ENCODE measurements around the gene PKN1. TPM values are rescaled to one million over a fixed set of nuclear protein-coding genes. Genes with fewer than 3 reads are reported as not detected.

PKN1 gene
- total RNA-seq, 1 donor from 2014 or later, result 159 TPM

DNA sequence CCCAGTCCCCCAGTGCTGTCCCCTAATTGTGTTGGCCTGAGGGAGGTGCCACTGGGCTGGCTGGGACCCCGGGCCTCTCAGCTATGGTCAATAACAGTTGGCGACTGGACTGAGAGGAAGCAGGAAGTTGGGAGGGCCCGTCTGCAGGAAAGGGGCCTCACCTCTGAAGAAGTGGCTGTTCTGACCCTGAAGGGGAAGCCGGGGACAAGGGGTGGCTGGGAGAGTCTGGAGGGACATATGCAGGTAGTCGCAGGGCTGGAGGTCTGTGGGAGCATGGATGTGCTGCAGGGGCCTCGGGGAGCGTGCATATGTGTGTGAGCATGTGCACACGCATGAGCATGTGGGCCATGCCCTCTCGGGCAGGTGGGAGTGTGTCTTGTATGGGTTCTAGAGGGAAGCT is 5.9 kb downstream of the PKN1 start:
- no peak for TF ChIP-seq CTCF (IDR thresholded peaks at IDR 0.05)
- H3K27ac ChIP-seq, result no peak overlapping the region
- H3K27me3 ChIP-seq, result no peaks in the 10 kb centered on the region
- DNase-seq (no peak), ATAC-seq (no peak)
- peaks cover 49% of the 10 kb centered on the region for H3K4me1 ChIP-seq
- no peak overlapping the region for H3K4me3 ChIP-seq
- no peaks in the 10 kb centered on the region for H3K9me3 ChIP-seq
- H3K36me3 ChIP-seq, result peaks cover 31% of the 10 kb centered on the region
- intact Hi-C loops (cut with DNase I), result no loop called here

GRCh38 chr19:14440049-14440448 is 6.9 kb downstream of the PKN1 start:
- peaks cover 42% of the 10 kb centered on the region for H3K36me3 ChIP-seq
- ATAC-seq, result peak; percentile 91

GRCh38 chr19:14441041-14441938 is 8.2 kb downstream of the PKN1 start:
- H3K9me3 ChIP-seq, result no peaks in the 10 kb centered on the region
- no peak overlapping the region for H3K27ac ChIP-seq
- peaks cover 32% of the 10 kb centered on the region for H3K4me1 ChIP-seq
- H3K27me3 ChIP-seq, result no peaks in the 10 kb centered on the region
- peak overlapping the region; percentile 47 for H3K4me3 ChIP-seq
- peaks cover 54% of the 10 kb centered on the region for H3K36me3 ChIP-seq
- intact Hi-C loops (cut with DNase I), result no loop called here
- DNase-seq (no peak), ATAC-seq (no peak)
- no peak for TF ChIP-seq CTCF (IDR thresholded peaks at IDR 0.05)

More at GRCh38 chr19:14440049-14440448, 6.9 kb downstream of the PKN1 start:
- DNase-seq, result peak; percentile 91
- Histone ChIP-seq H3K9me3 (no peaks in the 10 kb centered on the region), H3K27me3 (no peaks in the 10 kb centered on the region), H3K4me3 (peak overlapping the region; percentile 47), H3K4me1 (peaks cover 39% of the 10 kb centered on the region), H3K27ac (peak overlapping the region; percentile 74)
- intact Hi-C loops (cut with DNase I), result no loop called here
- no peak for TF ChIP-seq CTCF (IDR thresholded peaks at IDR 0.05)

DNA sequence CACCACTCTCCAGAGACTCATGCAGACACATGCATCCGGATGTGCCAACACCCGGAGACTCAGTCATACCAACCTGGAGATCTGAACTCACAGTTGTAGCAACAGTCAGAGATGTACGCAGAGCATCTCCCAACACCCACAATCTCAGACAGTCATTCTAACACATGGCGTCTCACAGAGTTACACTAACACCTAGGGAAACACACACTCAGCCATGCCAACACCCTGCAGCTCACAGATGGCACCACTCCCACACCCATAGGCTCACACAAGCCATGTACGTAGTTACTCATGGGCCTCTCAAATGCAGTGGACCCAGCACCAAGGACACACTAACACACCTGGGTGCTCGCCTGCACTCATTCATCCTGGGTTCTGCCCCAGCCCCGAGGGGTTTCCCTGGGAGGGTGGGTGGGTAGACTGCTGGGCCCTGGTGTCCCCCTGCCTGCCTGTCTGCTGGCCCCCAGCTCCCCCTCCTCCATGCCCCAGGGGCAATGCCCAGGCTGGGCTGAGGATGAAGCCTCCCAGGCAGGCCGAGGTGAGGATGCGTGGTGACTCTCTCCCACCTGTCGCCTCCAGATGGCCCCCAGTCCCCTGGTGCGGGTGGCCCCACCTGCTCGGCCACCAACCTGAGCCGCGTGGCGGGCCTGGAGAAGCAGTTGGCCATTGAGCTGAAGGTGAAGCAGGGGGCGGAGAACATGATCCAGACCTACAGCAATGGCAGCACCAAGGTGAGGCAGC is 10.0 kb downstream of the PKN1 start:
- ATAC-seq (no peak), DNase-seq (no peak)
- TF ChIP-seq CTCF (IDR thresholded peaks at IDR 0.05), result no peak
- no peak overlapping the region for H3K27ac ChIP-seq
- peaks cover 72% of the 10 kb centered on the region for H3K36me3 ChIP-seq
- H3K4me1 ChIP-seq, result peaks cover 30% of the 10 kb centered on the region
- intact Hi-C loops (cut with DNase I), result no loop called here
- no peaks in the 10 kb centered on the region for H3K9me3 ChIP-seq
- no peaks in the 10 kb centered on the region for H3K27me3 ChIP-seq
- H3K4me3 ChIP-seq, result no peak overlapping the region

DNA sequence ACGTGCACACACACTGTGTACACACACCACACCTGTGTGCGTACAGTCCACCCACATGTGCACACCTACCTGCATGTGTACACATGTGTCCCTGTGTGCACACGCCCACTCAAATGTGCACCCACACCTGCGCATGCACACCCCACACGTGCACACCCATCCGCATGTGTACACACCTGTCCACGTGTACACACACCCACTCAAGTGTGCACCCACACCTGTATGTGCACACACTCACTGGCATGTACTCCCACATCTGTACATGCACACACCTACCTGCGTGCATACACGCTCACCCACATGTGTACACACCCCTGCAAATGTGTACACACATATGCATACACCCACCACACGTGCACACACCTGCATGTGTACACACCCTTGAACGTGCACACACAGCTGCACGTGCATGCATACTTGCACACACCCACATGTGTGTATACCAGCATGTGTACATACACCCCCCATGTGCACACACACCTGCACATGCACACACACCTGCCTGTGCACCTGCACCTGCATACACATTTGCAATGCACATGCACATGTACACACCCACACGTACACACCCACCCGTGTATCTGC is 10.6 kb downstream of the PKN1 start:
- H3K9me3 ChIP-seq, result no peaks in the 10 kb centered on the region
- H3K4me3 ChIP-seq, result no peak overlapping the region
- DNase-seq (no peak), ATAC-seq (no peak)
- intact Hi-C loops (cut with DNase I), result no loop called here
- no peak for TF ChIP-seq CTCF (IDR thresholded peaks at IDR 0.05)
- H3K36me3 ChIP-seq, result peaks cover 78% of the 10 kb centered on the region
- H3K27ac ChIP-seq, result no peak overlapping the region
- no peaks in the 10 kb centered on the region for H3K27me3 ChIP-seq
- H3K4me1 ChIP-seq, result peaks cover 24% of the 10 kb centered on the region
